ENCODE results near the gene SLC25A39. TPM values are rescaled to one million over a fixed set of nuclear protein-coding genes. Genes with fewer than 3 reads are reported as not detected.

The SLC25A39 gene
- total and polyA plus RNA-seq, 2 of the 13 experiments (the other 11 are each of a cell fraction or from before 2014, with no cell fraction given): 144 to 151 TPM

GRCh38 chr17:44350733-44351226 is 26.2 kb upstream of the SLC25A39 start (continued):
- TF ChIP-seq, protein P1, sequence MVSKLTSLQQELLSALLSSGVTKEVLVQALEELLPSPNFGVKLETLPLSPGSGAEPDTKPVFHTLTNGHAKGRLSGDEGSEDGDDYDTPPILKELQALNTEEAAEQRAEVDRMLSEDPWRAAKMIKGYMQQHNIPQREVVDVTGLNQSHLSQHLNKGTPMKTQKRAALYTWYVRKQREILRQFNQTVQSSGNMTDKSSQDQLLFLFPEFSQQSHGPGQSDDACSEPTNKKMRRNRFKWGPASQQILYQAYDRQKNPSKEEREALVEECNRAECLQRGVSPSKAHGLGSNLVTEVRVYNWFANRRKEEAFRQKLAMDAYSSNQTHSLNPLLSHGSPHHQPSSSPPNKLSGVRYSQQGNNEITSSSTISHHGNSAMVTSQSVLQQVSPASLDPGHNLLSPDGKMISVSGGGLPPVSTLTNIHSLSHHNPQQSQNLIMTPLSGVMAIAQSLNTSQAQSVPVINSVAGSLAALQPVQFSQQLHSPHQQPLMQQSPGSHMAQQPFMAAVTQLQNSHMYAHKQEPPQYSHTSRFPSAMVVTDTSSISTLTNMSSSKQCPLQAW (CRISPR knock-in tag; IDR thresholded peaks at IDR 0.05): no peak
- TF ChIP-seq MLLT10 (CRISPR knock-in tag; IDR thresholded peaks at IDR 0.05) (no peak), EP300 (IDR thresholded peaks at IDR 0.05; ENCODE audit: low read depth in 2 of 2, low read length in 2 of 2) (no peak), EP300 (CRISPR knock-in tag; IDR thresholded peaks at IDR 0.05; ENCODE audit: borderline replicate concordance) (peak; percentile 41; the same call in 1 of the 2 replicates), STAT6 (CRISPR knock-in tag; IDR thresholded peaks at IDR 0.05; ENCODE audit: borderline replicate concordance) (no peak), ZNF468 (CRISPR knock-in tag; IDR thresholded peaks at IDR 0.05) (no peak), LBX2 (CRISPR knock-in tag; IDR thresholded peaks at IDR 0.05; ENCODE audit: borderline replicate concordance) (no peak), FOXO4 (CRISPR knock-in tag; conservative IDR thresholded peaks at IDR 0.05) (no peak), SRY (CRISPR knock-in tag; IDR thresholded peaks at IDR 0.05) (no peak), MAFK (conservative IDR thresholded peaks at IDR 0.05 in 1 of 2, IDR thresholded peaks at IDR 0.05 in 1 of 2; ENCODE audit: low read length in 2 of 2) (no peak), ZNF780A (CRISPR knock-in tag; IDR thresholded peaks at IDR 0.05) (no peak), ZFP37 (CRISPR knock-in tag; IDR thresholded peaks at IDR 0.05; ENCODE audit: borderline replicate concordance) (no peak), ZNF24 (IDR thresholded peaks at IDR 0.05) (no peak), ERF (CRISPR knock-in tag; IDR thresholded peaks at IDR 0.05) (peak; percentile 40; the same call in 1 of the 2 replicates), THAP11 (CRISPR knock-in tag; IDR thresholded peaks at IDR 0.05) (no peak), TAF1 (CRISPR knock-in tag; IDR thresholded peaks at IDR 0.05) (0 out of 2 replicates have a peak, but pooled peaks have one; percentile 24), SAP130 (CRISPR knock-in tag; IDR thresholded peaks at IDR 0.05; ENCODE audit: low read depth) (peak; percentile 26; the same call in 1 of the 2 replicates), ZFP36L2 (CRISPR knock-in tag; IDR thresholded peaks at IDR 0.05) (no peak), TCF7L2 (IDR thresholded peaks at IDR 0.05; ENCODE audit: low read depth, low read length) (no peak), ZNF558 (CRISPR knock-in tag; IDR thresholded peaks at IDR 0.05; ENCODE audit: borderline replicate concordance) (no peak)
- TF ChIP-seq, protein P2, sequence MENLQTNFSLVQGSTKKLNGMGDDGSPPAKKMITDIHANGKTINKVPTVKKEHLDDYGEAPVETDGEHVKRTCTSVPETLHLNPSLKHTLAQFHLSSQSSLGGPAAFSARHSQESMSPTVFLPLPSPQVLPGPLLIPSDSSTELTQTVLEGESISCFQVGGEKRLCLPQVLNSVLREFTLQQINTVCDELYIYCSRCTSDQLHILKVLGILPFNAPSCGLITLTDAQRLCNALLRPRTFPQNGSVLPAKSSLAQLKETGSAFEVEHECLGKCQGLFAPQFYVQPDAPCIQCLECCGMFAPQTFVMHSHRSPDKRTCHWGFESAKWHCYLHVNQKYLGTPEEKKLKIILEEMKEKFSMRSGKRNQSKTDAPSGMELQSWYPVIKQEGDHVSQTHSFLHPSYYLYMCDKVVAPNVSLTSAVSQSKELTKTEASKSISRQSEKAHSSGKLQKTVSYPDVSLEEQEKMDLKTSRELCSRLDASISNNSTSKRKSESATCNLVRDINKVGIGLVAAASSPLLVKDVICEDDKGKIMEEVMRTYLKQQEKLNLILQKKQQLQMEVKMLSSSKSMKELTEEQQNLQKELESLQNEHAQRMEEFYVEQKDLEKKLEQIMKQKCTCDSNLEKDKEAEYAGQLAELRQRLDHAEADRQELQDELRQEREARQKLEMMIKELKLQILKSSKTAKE (CRISPR knock-in tag; IDR thresholded peaks at IDR 0.05; ENCODE audit: borderline replicate concordance): no peak
- TF ChIP-seq, protein P3, sequence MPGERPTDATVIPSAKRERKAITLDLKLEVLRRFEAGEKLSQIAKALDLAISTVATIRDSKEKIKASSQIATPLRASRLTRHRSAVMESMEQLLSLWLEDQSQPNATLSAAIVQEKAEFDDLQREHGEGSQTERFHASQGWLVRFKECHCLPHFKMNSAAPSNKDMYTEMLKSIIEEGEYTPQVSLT (CRISPR knock-in tag; IDR thresholded peaks at IDR 0.05; ENCODE audit: borderline replicate concordance, low read depth): no peak
